ENCODE measurements around the gene WSCD1.

DNA sequence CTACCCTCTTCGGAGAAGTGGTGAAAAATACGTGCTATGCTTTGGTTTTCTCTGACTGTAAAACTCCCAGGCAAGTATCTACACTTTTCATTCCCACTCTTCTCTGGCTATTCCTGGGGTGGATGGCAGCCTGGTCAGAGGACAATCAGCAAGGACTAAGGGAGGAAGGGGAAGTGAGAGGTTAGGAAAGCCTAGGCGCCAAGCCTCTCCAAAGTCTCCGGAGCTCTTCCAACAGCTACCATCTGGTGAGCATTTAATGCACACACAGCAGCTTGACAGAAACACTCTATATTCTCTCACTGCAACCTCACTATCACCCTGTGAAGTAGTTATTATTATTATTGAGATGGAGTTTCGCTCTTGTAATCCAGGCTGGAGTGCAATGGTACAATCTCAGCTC lies 65.1 kb downstream of the WSCD1 start:
- TF ChIP-seq, protein P1, sequence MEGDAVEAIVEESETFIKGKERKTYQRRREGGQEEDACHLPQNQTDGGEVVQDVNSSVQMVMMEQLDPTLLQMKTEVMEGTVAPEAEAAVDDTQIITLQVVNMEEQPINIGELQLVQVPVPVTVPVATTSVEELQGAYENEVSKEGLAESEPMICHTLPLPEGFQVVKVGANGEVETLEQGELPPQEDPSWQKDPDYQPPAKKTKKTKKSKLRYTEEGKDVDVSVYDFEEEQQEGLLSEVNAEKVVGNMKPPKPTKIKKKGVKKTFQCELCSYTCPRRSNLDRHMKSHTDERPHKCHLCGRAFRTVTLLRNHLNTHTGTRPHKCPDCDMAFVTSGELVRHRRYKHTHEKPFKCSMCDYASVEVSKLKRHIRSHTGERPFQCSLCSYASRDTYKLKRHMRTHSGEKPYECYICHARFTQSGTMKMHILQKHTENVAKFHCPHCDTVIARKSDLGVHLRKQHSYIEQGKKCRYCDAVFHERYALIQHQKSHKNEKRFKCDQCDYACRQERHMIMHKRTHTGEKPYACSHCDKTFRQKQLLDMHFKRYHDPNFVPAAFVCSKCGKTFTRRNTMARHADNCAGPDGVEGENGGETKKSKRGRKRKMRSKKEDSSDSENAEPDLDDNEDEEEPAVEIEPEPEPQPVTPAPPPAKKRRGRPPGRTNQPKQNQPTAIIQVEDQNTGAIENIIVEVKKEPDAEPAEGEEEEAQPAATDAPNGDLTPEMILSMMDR (IDR thresholded peaks at IDR 0.05), result no peak
- no peak for TF ChIP-seq POLR2A (IDR thresholded peaks at IDR 0.05)
